B cell (primary cell): ENCODE measurements around the gene CAMTA1.

Experiments
- CTCF ChIP-seq: fragments of 200-600 bp; IDR thresholded peaks from one replicate; pipeline ENCODE4 v1.8.0; 2022; ENCODE audit warnings: antibody characterized with exemption, mild to moderate bottlenecking
- EZH2 ChIP-seq: IDR thresholded peaks from 2 replicates; pipeline ENCODE4 v1.6.1; 2012; ENCODE audit warnings: borderline replicate concordance, low read depth, mild to moderate bottlenecking, moderate library complexity, low read length; ENCODE audit not compliant: insufficient read depth, poor library complexity, severe bottlenecking

- TF ChIP-seq CTCF (no peak), EZH2 (no peak)
These were observed 602.0 kb downstream of the CAMTA1 start for GRCh38 chr1:7387053-7387927.
